Ishikawa (cell line): ENCODE results near the gene DBN1.
A peak's percentile ranks its signal among the peaks of the same experiment; 100 is the strongest.

Experiments used
- CEBPB ChIP-seq: IDR thresholded peaks from 2 replicates; pipeline ENCODE4 v1.6.1; 2012
- CREB1 ChIP-seq: IDR thresholded peaks from 2 replicates; pipeline ENCODE4 v1.6.1; 2012; ENCODE audit warnings: low read depth
- EGR1 ChIP-seq: IDR thresholded peaks from 2 replicates; pipeline ENCODE4 v1.6.1; 2012
- EP300 ChIP-seq: IDR thresholded peaks from 2 replicates; pipeline ENCODE4 v1.6.1; 2012; ENCODE audit warnings: borderline replicate concordance
- FOXM1 ChIP-seq: IDR thresholded peaks from 2 replicates; pipeline ENCODE4 v1.6.1; 2012; ENCODE audit warnings: low read depth, borderline replicate concordance
- NFIC ChIP-seq: IDR thresholded peaks from 2 replicates; pipeline ENCODE4 v1.6.1; 2012
- RAD21 ChIP-seq: IDR thresholded peaks from 2 replicates; pipeline ENCODE4 v1.6.1; 2012; ENCODE audit warnings: low read depth
- TAF1 ChIP-seq: IDR thresholded peaks from 2 replicates; pipeline ENCODE4 v1.6.1; 2012; ENCODE audit warnings: low read depth, mild to moderate bottlenecking
- TCF12 ChIP-seq: IDR thresholded peaks from 2 replicates; pipeline ENCODE4 v1.6.1; 2012; ENCODE audit warnings: low read depth
- TEAD4 ChIP-seq: IDR thresholded peaks from 2 replicates; pipeline ENCODE4 v1.6.1; 2012
- YY1 ChIP-seq: IDR thresholded peaks from 2 replicates; pipeline ENCODE4 v1.6.1; 2012; ENCODE audit warnings: low read depth
- ZBTB7A ChIP-seq: IDR thresholded peaks from 2 replicates; pipeline ENCODE4 v1.6.1; 2012; ENCODE audit warnings: low read depth
- TF ChIP-seq, protein P1 (sequence below): IDR thresholded peaks from 2 replicates; pipeline ENCODE4 v1.6.1; 2012
- TF ChIP-seq, protein P2 (sequence below): IDR thresholded peaks from 2 replicates; pipeline ENCODE4 v1.6.1; 2012
- TF ChIP-seq, protein P3 (sequence below): IDR thresholded peaks from 2 replicates; pipeline ENCODE4 v1.6.1; 2012; ENCODE audit warnings: low read depth, mild to moderate bottlenecking

The DBN1 gene

DNA sequence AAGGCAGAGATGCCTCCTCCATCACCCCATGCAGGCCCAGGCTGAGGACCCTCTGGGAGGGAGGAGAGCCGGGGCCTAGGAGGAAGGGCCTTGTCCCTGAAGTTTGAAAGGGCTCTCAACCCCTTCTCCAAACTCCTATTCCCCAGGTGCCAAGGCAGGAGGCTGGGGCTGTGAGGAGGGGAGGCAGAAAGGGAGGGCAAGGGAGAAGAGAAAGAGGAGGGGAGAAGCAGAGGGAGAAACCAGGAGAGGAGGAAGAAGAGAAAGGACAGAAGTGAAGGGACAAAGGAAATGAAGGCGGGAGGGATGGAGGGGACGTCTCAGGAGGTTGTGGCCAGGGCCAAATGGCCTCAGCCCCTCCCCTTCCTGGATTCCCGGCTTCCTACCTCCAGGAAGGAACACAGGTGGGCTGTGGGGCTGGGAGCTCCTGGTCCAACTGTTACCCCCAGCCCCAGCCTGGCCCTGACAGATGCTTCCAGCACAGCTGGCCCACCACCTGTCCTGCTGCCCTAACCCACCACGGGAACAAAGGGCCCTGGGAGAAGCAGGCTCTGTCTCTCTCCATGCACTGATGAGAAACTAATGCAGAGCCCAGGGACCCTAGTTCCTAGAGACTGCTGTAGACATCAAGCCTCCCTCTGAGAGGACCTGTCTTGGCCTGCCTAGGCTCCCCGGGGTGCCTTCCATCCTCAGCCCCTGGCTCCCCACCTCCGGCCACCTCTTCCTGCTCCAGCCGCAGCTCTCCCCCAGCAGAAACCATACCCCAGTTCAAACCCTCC is 3.5 kb downstream of the DBN1 start:
- no peak for TF ChIP-seq RAD21
- TF ChIP-seq NFIC: no peak
- no peak for TF ChIP-seq TAF1
- TF ChIP-seq TEAD4: no peak

DNA sequence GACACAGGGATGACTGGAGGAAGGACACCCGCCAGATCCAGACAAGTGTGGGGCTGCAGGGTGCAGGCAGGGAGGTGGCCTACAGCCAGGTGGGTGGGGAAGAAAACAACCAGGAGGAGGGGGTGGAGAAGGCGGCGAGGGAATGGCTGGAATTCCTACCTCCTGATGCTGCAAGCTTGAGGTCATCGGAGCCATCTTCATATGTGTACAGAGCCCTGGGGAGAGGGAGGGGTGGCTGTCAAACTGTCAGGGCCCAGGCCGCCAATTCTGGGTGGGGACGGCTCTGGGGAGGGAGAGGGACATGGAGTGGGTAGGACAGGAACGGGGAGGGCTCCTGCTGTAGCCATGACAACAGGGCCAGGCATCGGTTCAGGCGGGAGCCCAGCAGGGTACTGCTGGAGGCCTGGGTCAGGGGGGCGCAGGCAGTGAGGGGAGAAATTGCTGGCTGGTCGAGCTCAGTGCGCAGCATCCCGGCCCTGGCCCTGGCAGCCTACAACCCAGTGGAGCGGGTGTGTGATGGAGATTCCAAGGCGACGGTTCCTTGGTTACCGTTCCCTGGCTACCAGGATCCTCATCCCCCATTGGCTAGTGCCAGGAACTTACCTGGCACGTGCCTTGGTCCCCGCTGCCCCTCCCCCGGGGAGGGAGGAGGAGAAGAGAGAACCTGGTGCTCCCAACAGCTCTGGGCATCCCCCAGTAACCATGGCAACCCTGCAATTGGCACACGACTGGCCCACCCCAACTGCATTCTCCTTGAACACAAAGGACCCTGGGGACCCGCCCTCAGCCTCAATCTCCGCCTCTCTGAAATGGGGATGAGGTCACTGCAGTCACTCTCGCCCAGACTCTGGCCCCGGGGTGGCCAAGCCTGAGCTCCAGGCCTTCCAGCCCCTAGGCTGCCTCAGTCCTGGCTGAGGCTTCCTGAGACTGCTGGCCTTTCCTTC is 4.5 kb downstream of the DBN1 start:
- TF ChIP-seq TAF1 (no peak), CEBPB (no peak), TEAD4 (no peak), EP300 (no peak)
- TF ChIP-seq, protein P1, sequence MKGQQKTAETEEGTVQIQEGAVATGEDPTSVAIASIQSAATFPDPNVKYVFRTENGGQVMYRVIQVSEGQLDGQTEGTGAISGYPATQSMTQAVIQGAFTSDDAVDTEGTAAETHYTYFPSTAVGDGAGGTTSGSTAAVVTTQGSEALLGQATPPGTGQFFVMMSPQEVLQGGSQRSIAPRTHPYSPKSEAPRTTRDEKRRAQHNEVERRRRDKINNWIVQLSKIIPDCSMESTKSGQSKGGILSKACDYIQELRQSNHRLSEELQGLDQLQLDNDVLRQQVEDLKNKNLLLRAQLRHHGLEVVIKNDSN: peak; percentile 68
- TF ChIP-seq, protein P2, sequence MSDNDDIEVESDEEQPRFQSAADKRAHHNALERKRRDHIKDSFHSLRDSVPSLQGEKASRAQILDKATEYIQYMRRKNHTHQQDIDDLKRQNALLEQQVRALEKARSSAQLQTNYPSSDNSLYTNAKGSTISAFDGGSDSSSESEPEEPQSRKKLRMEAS: no peak

DNA sequence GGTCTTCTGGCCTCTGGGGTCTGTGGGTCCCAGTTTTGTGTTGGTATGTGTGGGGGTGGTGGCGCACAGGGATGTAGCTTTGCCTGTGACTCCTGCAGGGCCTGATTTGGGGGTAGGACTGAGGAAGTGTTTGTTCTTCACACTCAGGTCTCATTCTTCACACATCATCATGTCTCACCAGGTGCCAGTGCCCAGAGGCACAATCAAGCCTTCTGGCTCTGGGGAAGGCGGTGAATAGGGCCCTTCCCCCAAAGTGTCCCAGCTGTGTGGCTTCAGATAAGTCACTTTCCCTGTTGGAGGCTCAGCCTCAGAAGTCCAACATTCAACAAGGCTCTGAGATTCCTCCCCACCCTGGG is 5.1 kb downstream of the DBN1 start:
- no peak for TF ChIP-seq NFIC
- TF ChIP-seq TEAD4: no peak
- no peak for TF ChIP-seq CREB1
- no peak for TF ChIP-seq RAD21
- TF ChIP-seq, protein P2: no peak
- no peak for TF ChIP-seq CEBPB
- TF ChIP-seq EGR1: no peak
- TF ChIP-seq EP300: no peak
- TF ChIP-seq, protein P3, sequence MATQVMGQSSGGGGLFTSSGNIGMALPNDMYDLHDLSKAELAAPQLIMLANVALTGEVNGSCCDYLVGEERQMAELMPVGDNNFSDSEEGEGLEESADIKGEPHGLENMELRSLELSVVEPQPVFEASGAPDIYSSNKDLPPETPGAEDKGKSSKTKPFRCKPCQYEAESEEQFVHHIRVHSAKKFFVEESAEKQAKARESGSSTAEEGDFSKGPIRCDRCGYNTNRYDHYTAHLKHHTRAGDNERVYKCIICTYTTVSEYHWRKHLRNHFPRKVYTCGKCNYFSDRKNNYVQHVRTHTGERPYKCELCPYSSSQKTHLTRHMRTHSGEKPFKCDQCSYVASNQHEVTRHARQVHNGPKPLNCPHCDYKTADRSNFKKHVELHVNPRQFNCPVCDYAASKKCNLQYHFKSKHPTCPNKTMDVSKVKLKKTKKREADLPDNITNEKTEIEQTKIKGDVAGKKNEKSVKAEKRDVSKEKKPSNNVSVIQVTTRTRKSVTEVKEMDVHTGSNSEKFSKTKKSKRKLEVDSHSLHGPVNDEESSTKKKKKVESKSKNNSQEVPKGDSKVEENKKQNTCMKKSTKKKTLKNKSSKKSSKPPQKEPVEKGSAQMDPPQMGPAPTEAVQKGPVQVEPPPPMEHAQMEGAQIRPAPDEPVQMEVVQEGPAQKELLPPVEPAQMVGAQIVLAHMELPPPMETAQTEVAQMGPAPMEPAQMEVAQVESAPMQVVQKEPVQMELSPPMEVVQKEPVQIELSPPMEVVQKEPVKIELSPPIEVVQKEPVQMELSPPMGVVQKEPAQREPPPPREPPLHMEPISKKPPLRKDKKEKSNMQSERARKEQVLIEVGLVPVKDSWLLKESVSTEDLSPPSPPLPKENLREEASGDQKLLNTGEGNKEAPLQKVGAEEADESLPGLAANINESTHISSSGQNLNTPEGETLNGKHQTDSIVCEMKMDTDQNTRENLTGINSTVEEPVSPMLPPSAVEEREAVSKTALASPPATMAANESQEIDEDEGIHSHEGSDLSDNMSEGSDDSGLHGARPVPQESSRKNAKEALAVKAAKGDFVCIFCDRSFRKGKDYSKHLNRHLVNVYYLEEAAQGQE: no peak
- no peak for TF ChIP-seq FOXM1
- no peak for TF ChIP-seq TCF12
- no peak for TF ChIP-seq YY1
- TF ChIP-seq TAF1: no peak

DNA sequence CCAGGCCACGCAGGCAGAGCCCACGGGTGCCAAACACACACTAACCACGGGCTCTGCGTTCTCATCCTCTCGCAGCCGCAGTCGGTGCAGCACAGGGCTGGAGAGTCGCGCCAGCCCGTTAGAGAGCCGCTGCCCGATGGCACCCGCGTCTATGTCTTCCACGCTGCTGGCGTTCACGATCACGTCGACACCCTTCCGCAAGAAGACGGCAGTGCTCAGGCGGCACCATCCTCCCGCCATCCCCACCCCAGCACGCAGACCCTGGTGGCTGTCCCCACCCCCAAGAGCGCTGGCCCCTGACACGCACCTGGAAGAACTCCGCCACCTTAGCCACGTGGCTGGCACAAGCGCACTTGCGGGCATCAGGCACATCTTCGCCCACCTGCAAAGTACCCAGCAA is 6.0 kb downstream of the DBN1 start:
- TF ChIP-seq CREB1: no peak
- no peak for TF ChIP-seq NFIC
- TF ChIP-seq TEAD4: no peak
- TF ChIP-seq, protein P2: no peak
- TF ChIP-seq ZBTB7A: no peak
- no peak for TF ChIP-seq YY1

DNA sequence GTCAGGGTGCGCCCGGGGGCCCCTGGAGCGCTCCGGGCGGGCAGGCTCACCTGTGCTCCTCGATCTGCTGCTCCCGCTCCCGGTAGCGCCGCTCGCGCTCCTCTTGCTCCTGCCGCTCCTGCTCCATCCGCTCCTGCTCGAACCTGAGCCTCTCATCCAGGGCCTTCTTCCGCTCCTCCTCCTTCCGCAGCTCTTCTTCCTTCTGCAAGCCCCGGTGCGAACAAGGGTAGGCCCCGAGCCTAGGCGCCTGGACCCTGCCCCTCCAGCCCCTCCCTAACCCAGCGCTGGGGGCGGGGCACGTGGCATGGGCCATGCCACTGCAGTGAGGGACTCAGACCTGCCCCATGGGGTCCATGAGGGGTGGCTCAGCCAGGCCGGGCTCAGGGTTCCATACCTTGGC is 6.6 kb downstream of the DBN1 start:
- TF ChIP-seq, protein P1: no peak
- TF ChIP-seq EP300 (no peak), ZBTB7A (no peak), TCF12 (no peak), RAD21 (no peak), NFIC (no peak), EGR1 (no peak), FOXM1 (no peak), CEBPB (no peak), TEAD4 (no peak), TAF1 (no peak), YY1 (no peak), CREB1 (no peak)
- TF ChIP-seq, protein P3: no peak
- TF ChIP-seq, protein P2: no peak
